ENCODE results near the gene UBXN10.
A peak's percentile ranks its signal among the peaks of the same experiment; 100 is the strongest.

UBXN10 gene

GRCh38 chr1:20168564-20169491, 17.1 kb upstream of the UBXN10 start:
- Mint-ChIP-seq H3K4me1 (ENCODE audit: low read depth) (peaks cover 11% of the 10 kb centered on the region), H3K27me3 (no peaks in the 10 kb centered on the region), H3K36me3 (ENCODE audit: low read depth) (no peaks in the 10 kb centered on the region), H3K9me3 (peaks cover 6% of the 10 kb centered on the region), H3K4me3 (no peak overlapping the region), H3K27ac (no peak overlapping the region)
- DNase-seq = no peak

GRCh38 chr1:20169932-20170331, 16.0 kb upstream of the UBXN10 start:
- Mint-ChIP-seq H3K36me3 (ENCODE audit: low read depth) (no peaks in the 10 kb centered on the region), H3K4me1 (ENCODE audit: low read depth) (peaks cover 15% of the 10 kb centered on the region), H3K27ac (no peak overlapping the region), H3K27me3 (no peaks in the 10 kb centered on the region), H3K4me3 (no peak overlapping the region), H3K9me3 (peaks cover 4% of the 10 kb centered on the region)
- no peak for DNase-seq

GRCh38 chr1:20172033-20172590, 13.8 kb upstream of the UBXN10 start:
- Mint-ChIP-seq H3K9me3 (no peaks in the 10 kb centered on the region), H3K36me3 (ENCODE audit: low read depth) (no peaks in the 10 kb centered on the region), H3K4me3 (no peak overlapping the region), H3K27ac (no peak overlapping the region), H3K4me1 (ENCODE audit: low read depth) (peaks cover 24% of the 10 kb centered on the region), H3K27me3 (no peaks in the 10 kb centered on the region)
- DNase-seq = no peak

- Mint-ChIP-seq H3K27ac (peak overlapping the region; percentile 3), H3K4me3 (no peak overlapping the region), H3K4me1 (ENCODE audit: low read depth) (peaks cover 24% of the 10 kb centered on the region), H3K27me3 (no peaks in the 10 kb centered on the region), H3K9me3 (peaks cover 5% of the 10 kb centered on the region), H3K36me3 (ENCODE audit: low read depth) (no peaks in the 10 kb centered on the region)
- no peak for DNase-seq
Measured at GRCh38 chr1:20174937-20175666, 10.8 kb upstream of the UBXN10 start.

- Mint-ChIP-seq H3K27me3 (peaks cover 3% of the 10 kb centered on the region), H3K4me3 (no peak overlapping the region), H3K27ac (no peak overlapping the region), H3K36me3 (ENCODE audit: low read depth) (no peaks in the 10 kb centered on the region), H3K4me1 (ENCODE audit: low read depth) (peaks cover 15% of the 10 kb centered on the region), H3K9me3 (peaks cover 7% of the 10 kb centered on the region)
- DNase-seq = no peak
Measured at GRCh38 chr1:20178634-20179370, 7.1 kb upstream of the UBXN10 start.

GRCh38 chr1:20179371-20180128, 6.3 kb upstream of the UBXN10 start:
- H3K9me3 Mint-ChIP-seq = peaks cover 7% of the 10 kb centered on the region
- no peak overlapping the region for H3K27ac Mint-ChIP-seq
- DNase-seq = no peak
- no peaks in the 10 kb centered on the region for H3K36me3 Mint-ChIP-seq (ENCODE audit: low read depth)
- H3K4me1 Mint-ChIP-seq (ENCODE audit: low read depth) = peaks cover 22% of the 10 kb centered on the region
- no peak overlapping the region for H3K4me3 Mint-ChIP-seq
- peaks cover 3% of the 10 kb centered on the region for H3K27me3 Mint-ChIP-seq

GRCh38 chr1:20180129-20180843, 5.6 kb upstream of the UBXN10 start:
- H3K9me3 Mint-ChIP-seq = peaks cover 7% of the 10 kb centered on the region
- H3K36me3 Mint-ChIP-seq (ENCODE audit: low read depth) = no peaks in the 10 kb centered on the region
- no peak for DNase-seq
- no peak overlapping the region for H3K27ac Mint-ChIP-seq
- peaks cover 3% of the 10 kb centered on the region for H3K27me3 Mint-ChIP-seq
- H3K4me3 Mint-ChIP-seq = no peak overlapping the region
- peaks cover 22% of the 10 kb centered on the region for H3K4me1 Mint-ChIP-seq (ENCODE audit: low read depth)

- H3K36me3 Mint-ChIP-seq (ENCODE audit: low read depth) = no peaks in the 10 kb centered on the region
- H3K4me3 Mint-ChIP-seq = no peak overlapping the region
- H3K27me3 Mint-ChIP-seq = peaks cover 3% of the 10 kb centered on the region
- H3K27ac Mint-ChIP-seq = no peak overlapping the region
- no peak for DNase-seq
- H3K4me1 Mint-ChIP-seq (ENCODE audit: low read depth) = peaks cover 20% of the 10 kb centered on the region
- peaks cover 7% of the 10 kb centered on the region for H3K9me3 Mint-ChIP-seq
Measured at GRCh38 chr1:20180844-20181207, 5.1 kb upstream of the UBXN10 start.

GRCh38 chr1:20182415-20182814, 3.5 kb upstream of the UBXN10 start:
- Mint-ChIP-seq H3K27me3 (peaks cover 3% of the 10 kb centered on the region), H3K9me3 (peaks cover 7% of the 10 kb centered on the region), H3K4me3 (no peak overlapping the region), H3K4me1 (ENCODE audit: low read depth) (peaks cover 33% of the 10 kb centered on the region), H3K27ac (no peak overlapping the region), H3K36me3 (ENCODE audit: low read depth) (no peaks in the 10 kb centered on the region)
- no peak for DNase-seq

GRCh38 chr1:20183035-20183434, 2.9 kb upstream of the UBXN10 start:
- Mint-ChIP-seq H3K27me3 (peaks cover 3% of the 10 kb centered on the region), H3K9me3 (peaks cover 7% of the 10 kb centered on the region), H3K4me3 (no peak overlapping the region), H3K4me1 (ENCODE audit: low read depth) (peaks cover 39% of the 10 kb centered on the region), H3K36me3 (ENCODE audit: low read depth) (no peaks in the 10 kb centered on the region), H3K27ac (no peak overlapping the region)
- DNase-seq = no peak

GRCh38 chr1:20183616-20184271, 2.2 kb upstream of the UBXN10 start:
- Mint-ChIP-seq H3K36me3 (ENCODE audit: low read depth) (no peaks in the 10 kb centered on the region), H3K27me3 (peaks cover 3% of the 10 kb centered on the region), H3K4me3 (no peak overlapping the region), H3K27ac (no peak overlapping the region), H3K9me3 (peaks cover 7% of the 10 kb centered on the region), H3K4me1 (ENCODE audit: low read depth) (peaks cover 46% of the 10 kb centered on the region)
- DNase-seq = no peak

- Mint-ChIP-seq H3K36me3 (ENCODE audit: low read depth) (no peaks in the 10 kb centered on the region), H3K27ac (no peak overlapping the region), H3K4me1 (ENCODE audit: low read depth) (peaks cover 51% of the 10 kb centered on the region), H3K4me3 (no peak overlapping the region), H3K27me3 (peaks cover 11% of the 10 kb centered on the region), H3K9me3 (peaks cover 7% of the 10 kb centered on the region)
- no peak for DNase-seq
Measured at GRCh38 chr1:20184481-20184900, 1.4 kb upstream of the UBXN10 start.

Data from activated T-cell treated with anti-CD3 and anti-CD28 coated beads, Interleukin-2, amount 50 U/mL, for 24 hours (primary cell).